ENCODE results near the gene MRPL32. TPM values are rescaled to one million over a fixed set of nuclear protein-coding genes. Genes with fewer than 3 reads are reported as not detected.

Gene MRPL32
- total RNA-seq, 4 donors from 2014 or later = 48.9 to 61.4 (median 55.8) TPM

DNA sequence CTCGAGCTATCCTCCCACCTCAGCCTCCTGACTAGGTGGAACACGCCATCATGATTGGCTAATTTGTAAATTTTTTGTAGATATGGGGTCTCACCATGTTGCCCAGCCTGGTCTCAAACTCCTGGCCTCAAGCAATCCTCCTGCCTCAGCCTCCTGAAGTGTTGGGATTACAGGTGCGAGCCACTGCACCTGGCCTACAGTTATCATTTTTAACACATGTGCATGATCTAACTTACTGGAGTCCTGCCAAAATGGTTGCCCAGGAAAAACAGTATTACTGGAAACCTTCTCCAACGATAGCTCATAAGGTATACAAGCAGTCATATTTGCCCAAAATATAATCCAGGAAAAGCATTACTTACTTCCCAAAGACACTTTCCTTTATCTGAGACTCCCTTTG is 20.2 kb downstream of the MRPL32 start:
- intact Hi-C loops (cut with DNase I) = no loop called here
- TF ChIP-seq, protein P1, sequence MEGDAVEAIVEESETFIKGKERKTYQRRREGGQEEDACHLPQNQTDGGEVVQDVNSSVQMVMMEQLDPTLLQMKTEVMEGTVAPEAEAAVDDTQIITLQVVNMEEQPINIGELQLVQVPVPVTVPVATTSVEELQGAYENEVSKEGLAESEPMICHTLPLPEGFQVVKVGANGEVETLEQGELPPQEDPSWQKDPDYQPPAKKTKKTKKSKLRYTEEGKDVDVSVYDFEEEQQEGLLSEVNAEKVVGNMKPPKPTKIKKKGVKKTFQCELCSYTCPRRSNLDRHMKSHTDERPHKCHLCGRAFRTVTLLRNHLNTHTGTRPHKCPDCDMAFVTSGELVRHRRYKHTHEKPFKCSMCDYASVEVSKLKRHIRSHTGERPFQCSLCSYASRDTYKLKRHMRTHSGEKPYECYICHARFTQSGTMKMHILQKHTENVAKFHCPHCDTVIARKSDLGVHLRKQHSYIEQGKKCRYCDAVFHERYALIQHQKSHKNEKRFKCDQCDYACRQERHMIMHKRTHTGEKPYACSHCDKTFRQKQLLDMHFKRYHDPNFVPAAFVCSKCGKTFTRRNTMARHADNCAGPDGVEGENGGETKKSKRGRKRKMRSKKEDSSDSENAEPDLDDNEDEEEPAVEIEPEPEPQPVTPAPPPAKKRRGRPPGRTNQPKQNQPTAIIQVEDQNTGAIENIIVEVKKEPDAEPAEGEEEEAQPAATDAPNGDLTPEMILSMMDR (IDR thresholded peaks at IDR 0.05) = no peak
- no peak for TF ChIP-seq POLR2A (IDR thresholded peaks at IDR 0.05)
- no peak overlapping the region for H3K4me3 ChIP-seq
- no peak for DNase-seq
- WGBS, 2 donors = 68 to 75% methylated on average over 4 of the region's 4 CpGs
- no peaks in the 10 kb centered on the region for H3K4me1 ChIP-seq
- H3K27ac ChIP-seq = no peak overlapping the region
- no peaks in the 10 kb centered on the region for H3K9me3 ChIP-seq
- H3K36me3 ChIP-seq = no peaks in the 10 kb centered on the region
- no peaks in the 10 kb centered on the region for H3K27me3 ChIP-seq

DNA sequence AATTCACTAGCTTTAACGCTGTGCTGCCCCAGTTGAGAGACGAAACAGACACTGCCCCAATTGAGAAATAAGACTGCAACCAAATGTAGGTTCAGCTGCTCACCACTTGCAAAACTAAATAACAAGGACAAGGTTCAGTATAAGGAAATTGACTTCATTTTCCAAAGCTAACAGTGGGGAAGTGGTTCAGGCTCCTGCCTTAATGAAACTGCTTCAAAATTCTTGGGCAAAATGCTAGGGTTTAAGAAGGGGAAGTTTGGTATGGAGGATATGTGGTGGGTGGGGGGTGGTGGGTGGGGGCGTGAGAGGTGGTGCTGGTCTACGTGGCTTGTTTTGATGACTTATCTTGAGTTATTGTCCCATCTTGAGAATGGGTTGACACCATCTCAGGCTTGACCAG is 21.8 kb downstream of the MRPL32 start:
- DNase-seq = no peak
- Histone ChIP-seq H3K36me3 (no peaks in the 10 kb centered on the region), H3K27me3 (no peaks in the 10 kb centered on the region), H3K9me3 (no peaks in the 10 kb centered on the region), H3K4me1 (no peaks in the 10 kb centered on the region), H3K27ac (no peak overlapping the region), H3K4me3 (no peak overlapping the region)
- intact Hi-C loops (cut with DNase I) = no loop called here
- no peak for TF ChIP-seq POLR2A (IDR thresholded peaks at IDR 0.05)
- TF ChIP-seq, protein P1 (IDR thresholded peaks at IDR 0.05) = no peak
- 79% methylated on average over 2 to 4 of the region's 4 CpGs for WGBS, 2 donors

DNA sequence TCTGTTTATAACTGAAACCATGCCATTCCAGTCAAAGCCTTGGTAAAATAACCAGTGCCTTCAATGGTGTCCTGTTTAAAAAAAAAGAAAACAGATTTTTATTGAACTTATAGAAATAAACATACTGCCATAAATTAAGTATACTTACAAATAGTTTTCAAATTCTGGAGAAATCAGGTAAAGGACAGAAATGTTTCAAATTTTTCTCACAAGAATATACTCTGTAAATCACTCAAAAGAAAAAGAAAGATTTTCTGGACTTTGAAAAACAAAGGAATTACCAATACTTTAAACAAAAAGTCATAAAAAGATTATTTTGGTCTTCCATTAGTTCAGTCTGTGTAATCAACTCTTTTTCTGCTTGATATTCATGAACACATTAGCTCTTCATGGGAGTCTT is 23.9 kb downstream of the MRPL32 start:
- no peak for DNase-seq
- intact Hi-C loops (cut with DNase I) = no loop called here
- peaks cover 0 to 2% (median 0%) of the 10 kb centered on the region in 4 donors for H3K27me3 ChIP-seq
- H3K9me3 ChIP-seq = no peaks in the 10 kb centered on the region
- TF ChIP-seq, protein P1 (IDR thresholded peaks at IDR 0.05) = no peak
- TF ChIP-seq POLR2A (IDR thresholded peaks at IDR 0.05) = no peak
- no peaks in the 10 kb centered on the region for H3K36me3 ChIP-seq
- no peak overlapping the region for H3K4me3 ChIP-seq
- H3K4me1 ChIP-seq = no peaks in the 10 kb centered on the region
- no peak overlapping the region for H3K27ac ChIP-seq

DNA sequence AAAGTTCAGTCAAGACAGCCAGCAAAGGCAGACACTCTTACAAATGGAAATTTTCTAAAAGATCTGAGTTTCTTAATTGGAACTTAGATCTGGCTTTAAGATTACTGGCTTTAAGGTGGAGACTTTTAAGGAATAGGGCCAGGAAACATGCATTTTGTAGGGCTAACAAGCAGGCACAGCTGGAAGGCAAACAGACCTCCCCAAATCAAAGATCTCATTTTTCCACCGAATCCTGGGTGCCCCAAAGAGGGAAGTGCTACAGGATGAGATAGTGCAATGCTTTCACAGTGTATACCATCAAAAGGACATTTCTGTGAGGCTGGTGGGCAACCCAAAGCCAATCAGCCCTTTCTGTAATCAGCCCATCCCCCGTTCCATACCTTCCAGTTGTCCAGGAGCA is 27.4 kb downstream of the MRPL32 start:
- H3K4me1 ChIP-seq = no peaks in the 10 kb centered on the region
- TF ChIP-seq, protein P1 (IDR thresholded peaks at IDR 0.05) = no peak
- TF ChIP-seq POLR2A (IDR thresholded peaks at IDR 0.05) = no peak
- 82 to 92% methylated on average over 2 of the region's 2 CpGs for WGBS, 2 donors
- intact Hi-C loops (cut with DNase I) = no loop called here
- no peak overlapping the region for H3K27ac ChIP-seq
- H3K4me3 ChIP-seq = no peak overlapping the region
- H3K36me3 ChIP-seq = no peaks in the 10 kb centered on the region
- peaks cover 0 to 2% (median 0%) of the 10 kb centered on the region in 4 donors for H3K27me3 ChIP-seq
- no peaks in the 10 kb centered on the region for H3K9me3 ChIP-seq
- no peak for DNase-seq

DNA sequence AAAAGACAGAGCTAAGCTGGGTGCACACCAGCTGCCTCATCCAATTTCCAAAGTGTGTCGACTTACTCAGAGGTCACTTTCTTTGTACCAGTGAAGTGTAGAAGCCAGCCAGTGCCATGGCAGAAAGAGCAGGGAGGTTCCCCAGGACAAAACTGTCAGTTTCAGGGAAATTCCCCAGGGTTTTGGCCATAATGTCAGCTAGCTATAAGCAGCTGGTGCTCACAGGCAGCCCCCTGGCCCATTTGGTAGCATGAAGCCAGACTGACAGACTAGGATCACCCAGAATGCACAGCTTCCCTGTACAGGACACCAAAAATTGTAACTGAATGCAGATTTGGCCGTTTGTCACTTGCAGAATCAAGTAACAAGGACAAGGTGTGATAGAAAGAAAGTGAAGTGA is 28.6 kb downstream of the MRPL32 start:
- no peak for DNase-seq
- no peak for TF ChIP-seq POLR2A (IDR thresholded peaks at IDR 0.05)
- TF ChIP-seq, protein P1 (IDR thresholded peaks at IDR 0.05) = no peak
- intact Hi-C loops (cut with DNase I) = no loop called here
- no peak overlapping the region for H3K4me3 ChIP-seq
- H3K4me1 ChIP-seq = no peaks in the 10 kb centered on the region
- no peak overlapping the region for H3K27ac ChIP-seq
- 27 to 44% methylated on average over 1 to 2 of the region's 2 CpGs for WGBS, 2 donors
- no peaks in the 10 kb centered on the region for H3K9me3 ChIP-seq
- peaks cover 0 to 2% (median 0%) of the 10 kb centered on the region in 4 donors for H3K27me3 ChIP-seq
- H3K36me3 ChIP-seq = no peaks in the 10 kb centered on the region

Data from esophagus squamous epithelium (tissue), 5 donors.